Measurements from ENCODE around the gene CASP12.

GRCh38 chr11:104841185-104841584 lies 57.1 kb downstream of the CASP12 start:
- TF ChIP-seq CTCF (IDR thresholded peaks at IDR 0.05; ENCODE audit: insufficient read depth, low read length, poor library complexity, severe bottlenecking) (no peak), EZH2phosphoT487 (conservative IDR thresholded peaks at IDR 0.05; ENCODE audit: low read length) (no peak)
